GM12878 (cell line): ENCODE results near the gene HLA-G.

Experiments used
- CTCF ChIP-seq, 3 experiments: IDR thresholded peaks in 2 of 3; conservative IDR thresholded peaks in 1 of 3; 2 replicates each; pipeline ENCODE4 v1.5.1; 2011; ENCODE audit warnings: low read depth in 3 of 3, low read length in 3 of 3, mild to moderate bottlenecking in 3 of 3, control low read depth in 2 of 3, moderate library complexity in 2 of 3, inconsistent platforms in 1 of 3, mixed read lengths in 1 of 3; ENCODE audit not compliant: control insufficient read depth in 2 of 3, insufficient read depth in 1 of 3; ENCODE audit errors: extremely low read depth in 1 of 3
- REST ChIP-seq: IDR thresholded peaks from 2 replicates; pipeline ENCODE4 v1.6.1; 2012; ENCODE audit warnings: mild to moderate bottlenecking, low read depth, low read length

GRCh38 chr6:29816030-29816429, 11.6 kb upstream of the HLA-G start:
- TF ChIP-seq REST = no peak
- TF ChIP-seq CTCF (IDR thresholded peaks at IDR 0.05 in 2 of 3, conservative IDR thresholded peaks at IDR 0.05 in 1 of 3; ENCODE audit: control insufficient read depth in 2 of 3, extremely low read depth in 1 of 3, insufficient read depth in 1 of 3, low read depth in 3 of 3, low read length in 3 of 3) = no peak
